NCI-H2171 treated with DMSO at 0.1 percent for 48 hours (cell line): Measurements from ENCODE around the gene RBAK.
"Not testable (repeated sequence)": the region's sequence is repeated elsewhere in the genome, so short reads cannot be mapped to it uniquely, and the experiment has no call there.

Experiments used
- DNase-seq: peaks from one replicate; lab custom pipeline; 2025; lab: John Stamatoyannopoulos, UW

RBAK gene

GRCh38 chr7:5051731-5052130, 6.1 kb downstream of the RBAK start:
- DNase-seq, result not testable (repeated sequence)

GRCh38 chr7:5053175-5053574, 7.5 kb downstream of the RBAK start:
- DNase-seq, result no peak

GRCh38 chr7:5063698-5064097, 18.0 kb downstream of the RBAK start:
- no peak for DNase-seq

- peak; percentile 17 for DNase-seq
Measured at GRCh38 chr7:5064391-5065106, 18.9 kb downstream of the RBAK start.

- no peak for DNase-seq
Measured at GRCh38 chr7:5065107-5065407, 19.4 kb downstream of the RBAK start.

- DNase-seq, result no peak
Measured at GRCh38 chr7:5068521-5068920, 22.9 kb downstream of the RBAK start.

GRCh38 chr7:5070206-5070605, 24.5 kb downstream of the RBAK start:
- DNase-seq, result no peak

- not testable (repeated sequence) for DNase-seq
Measured at GRCh38 chr7:5075187-5075586, 29.5 kb downstream of the RBAK start.

- DNase-seq, result peak; percentile 75
Measured at GRCh38 chr7:5077740-5078139, 32.1 kb downstream of the RBAK start.

GRCh38 chr7:5082806-5083205, 37.1 kb downstream of the RBAK start:
- DNase-seq, result no peak

- no peak for DNase-seq
Measured at GRCh38 chr7:5083311-5083711, 37.7 kb downstream of the RBAK start.

GRCh38 chr7:5086256-5086655, 40.6 kb downstream of the RBAK start:
- no peak for DNase-seq

- DNase-seq, result peak; percentile 94
Measured at GRCh38 chr7:5088228-5088833, 42.7 kb downstream of the RBAK start.

- no peak for DNase-seq
Measured at GRCh38 chr7:5088906-5089305, 43.2 kb downstream of the RBAK start.

GRCh38 chr7:5093948-5094347, 48.3 kb downstream of the RBAK start:
- no peak for DNase-seq

- DNase-seq, result peak; percentile 38
Measured at GRCh38 chr7:5094641-5095040, 49.0 kb downstream of the RBAK start.

GRCh38 chr7:5116359-5116758, 70.7 kb downstream of the RBAK start:
- no peak for DNase-seq

GRCh38 chr7:5117095-5117970, 71.7 kb downstream of the RBAK start:
- no peak for DNase-seq
